ENCODE results near the gene ACVR1B.

ACVR1B gene

GRCh38 chr12:51962737-51963136 is 11.2 kb downstream of the ACVR1B start:
- Histone ChIP-seq H3K9me3 (ENCODE audit: insufficient read depth, low read depth, low read length) (no peaks in the 10 kb centered on the region), H3K4me1 (ENCODE audit: insufficient read depth, low read length) (no peaks in the 10 kb centered on the region), H3K4me3 (ENCODE audit: low read length) (no peak overlapping the region), H3K9ac (ENCODE audit: low read depth, low read length) (no peak overlapping the region), H3K36me3 (ENCODE audit: insufficient read depth, low read depth, low read length) (peaks cover 13% of the 10 kb centered on the region), H3K27ac (ENCODE audit: low read length) (no peak overlapping the region), H3K27me3 (ENCODE audit: insufficient read depth, low read length) (no peaks in the 10 kb centered on the region)

DNA sequence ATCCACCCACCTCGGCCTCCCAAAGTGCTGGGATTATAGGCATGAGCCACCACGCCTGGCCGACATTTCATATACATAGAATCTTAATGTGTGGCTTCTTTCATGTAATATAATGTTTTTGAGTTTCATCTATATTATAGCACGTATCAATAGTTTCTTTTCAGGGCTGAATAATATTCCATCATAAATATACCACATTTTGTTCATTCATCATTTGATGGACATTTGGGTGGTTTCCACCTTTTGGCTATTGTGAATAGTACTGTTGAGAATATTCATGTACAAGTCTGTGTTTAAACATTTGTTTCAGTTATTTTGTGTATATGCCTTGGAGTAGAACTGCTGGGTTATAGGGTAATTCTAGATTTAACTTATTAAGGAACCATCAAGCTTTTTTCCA is 12.0 kb downstream of the ACVR1B start:
- Histone ChIP-seq H3K4me3 (ENCODE audit: low read length) (no peak overlapping the region), H3K9me3 (ENCODE audit: insufficient read depth, low read depth, low read length) (no peaks in the 10 kb centered on the region), H3K36me3 (ENCODE audit: insufficient read depth, low read depth, low read length) (peaks cover 13% of the 10 kb centered on the region), H3K4me1 (ENCODE audit: insufficient read depth, low read length) (no peaks in the 10 kb centered on the region), H3K27ac (ENCODE audit: low read length) (no peak overlapping the region), H3K9ac (ENCODE audit: low read depth, low read length) (no peak overlapping the region), H3K27me3 (ENCODE audit: insufficient read depth, low read length) (no peaks in the 10 kb centered on the region)

DNA sequence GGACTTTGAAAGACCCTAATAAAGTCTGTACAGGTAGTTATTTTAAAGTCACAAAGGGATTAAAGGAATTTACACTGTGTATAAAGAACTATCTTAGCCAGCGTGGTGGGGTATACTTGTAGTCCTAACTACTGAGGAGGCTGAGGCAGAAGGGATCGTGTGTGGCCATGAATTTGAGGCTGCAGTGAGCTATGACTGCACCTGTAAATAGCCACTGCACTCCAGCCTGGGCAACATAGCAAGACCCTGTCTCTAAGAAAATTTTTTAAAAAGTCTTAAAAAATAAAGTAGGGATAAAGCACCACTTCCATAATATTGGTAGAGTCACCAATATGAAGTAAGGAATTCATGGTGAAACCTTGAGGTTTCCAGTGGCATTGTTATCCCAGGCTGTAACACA is 18.1 kb downstream of the ACVR1B start:
- Histone ChIP-seq H3K27ac (ENCODE audit: low read length) (no peak overlapping the region), H3K27me3 (ENCODE audit: insufficient read depth, low read length) (no peaks in the 10 kb centered on the region), H3K9me3 (ENCODE audit: insufficient read depth, low read depth, low read length) (no peaks in the 10 kb centered on the region), H3K4me1 (ENCODE audit: insufficient read depth, low read length) (peaks cover 11% of the 10 kb centered on the region), H3K4me3 (ENCODE audit: low read length) (no peak overlapping the region), H3K9ac (ENCODE audit: low read depth, low read length) (no peak overlapping the region), H3K36me3 (ENCODE audit: insufficient read depth, low read depth, low read length) (no peaks in the 10 kb centered on the region)

- Histone ChIP-seq H3K4me1 (ENCODE audit: insufficient read depth, low read length) (peaks cover 17% of the 10 kb centered on the region), H3K9ac (ENCODE audit: low read depth, low read length) (no peak overlapping the region), H3K4me3 (ENCODE audit: low read length) (no peak overlapping the region), H3K27me3 (ENCODE audit: insufficient read depth, low read length) (no peaks in the 10 kb centered on the region), H3K27ac (ENCODE audit: low read length) (no peak overlapping the region), H3K9me3 (ENCODE audit: insufficient read depth, low read depth, low read length) (no peaks in the 10 kb centered on the region), H3K36me3 (ENCODE audit: insufficient read depth, low read depth, low read length) (peaks cover 9% of the 10 kb centered on the region)
Measured at GRCh38 chr12:51970904-51971646, 19.6 kb downstream of the ACVR1B start.

GRCh38 chr12:51971679-51972421 is 20.4 kb downstream of the ACVR1B start:
- peaks cover 17% of the 10 kb centered on the region for H3K36me3 ChIP-seq (ENCODE audit: insufficient read depth, low read depth, low read length)
- no peak overlapping the region for H3K27ac ChIP-seq (ENCODE audit: low read length)
- H3K9me3 ChIP-seq (ENCODE audit: insufficient read depth, low read depth, low read length): no peaks in the 10 kb centered on the region
- H3K4me1 ChIP-seq (ENCODE audit: insufficient read depth, low read length): peaks cover 17% of the 10 kb centered on the region
- no peaks in the 10 kb centered on the region for H3K27me3 ChIP-seq (ENCODE audit: insufficient read depth, low read length)
- no peak overlapping the region for H3K4me3 ChIP-seq (ENCODE audit: low read length)
- no peak overlapping the region for H3K9ac ChIP-seq (ENCODE audit: low read depth, low read length)

- Histone ChIP-seq H3K36me3 (ENCODE audit: insufficient read depth, low read depth, low read length) (peaks cover 22% of the 10 kb centered on the region), H3K27ac (ENCODE audit: low read length) (no peak overlapping the region), H3K9ac (ENCODE audit: low read depth, low read length) (no peak overlapping the region), H3K4me1 (ENCODE audit: insufficient read depth, low read length) (peaks cover 17% of the 10 kb centered on the region), H3K9me3 (ENCODE audit: insufficient read depth, low read depth, low read length) (no peaks in the 10 kb centered on the region), H3K27me3 (ENCODE audit: insufficient read depth, low read length) (no peaks in the 10 kb centered on the region), H3K4me3 (ENCODE audit: low read length) (no peak overlapping the region)
Measured at GRCh38 chr12:51972422-51972812, 20.9 kb downstream of the ACVR1B start.

- Histone ChIP-seq H3K9me3 (ENCODE audit: insufficient read depth, low read depth, low read length) (no peaks in the 10 kb centered on the region), H3K4me1 (ENCODE audit: insufficient read depth, low read length) (peaks cover 17% of the 10 kb centered on the region), H3K4me3 (ENCODE audit: low read length) (no peak overlapping the region), H3K36me3 (ENCODE audit: insufficient read depth, low read depth, low read length) (peaks cover 25% of the 10 kb centered on the region), H3K9ac (ENCODE audit: low read depth, low read length) (no peak overlapping the region), H3K27me3 (ENCODE audit: insufficient read depth, low read length) (no peaks in the 10 kb centered on the region), H3K27ac (ENCODE audit: low read length) (no peak overlapping the region)
Measured at GRCh38 chr12:51972849-51973273, 21.4 kb downstream of the ACVR1B start.

GRCh38 chr12:51973560-51973959 is 22.1 kb downstream of the ACVR1B start:
- Histone ChIP-seq H3K27me3 (ENCODE audit: insufficient read depth, low read length) (no peaks in the 10 kb centered on the region), H3K9ac (ENCODE audit: low read depth, low read length) (no peak overlapping the region), H3K9me3 (ENCODE audit: insufficient read depth, low read depth, low read length) (no peaks in the 10 kb centered on the region), H3K4me3 (ENCODE audit: low read length) (no peak overlapping the region), H3K27ac (ENCODE audit: low read length) (no peak overlapping the region), H3K36me3 (ENCODE audit: insufficient read depth, low read depth, low read length) (peaks cover 30% of the 10 kb centered on the region), H3K4me1 (ENCODE audit: insufficient read depth, low read length) (peaks cover 17% of the 10 kb centered on the region)

- Histone ChIP-seq H3K9ac (ENCODE audit: low read depth, low read length) (no peak overlapping the region), H3K27ac (ENCODE audit: low read length) (no peak overlapping the region), H3K4me3 (ENCODE audit: low read length) (no peak overlapping the region), H3K27me3 (ENCODE audit: insufficient read depth, low read length) (no peaks in the 10 kb centered on the region), H3K9me3 (ENCODE audit: insufficient read depth, low read depth, low read length) (no peaks in the 10 kb centered on the region), H3K36me3 (ENCODE audit: insufficient read depth, low read depth, low read length) (peaks cover 30% of the 10 kb centered on the region), H3K4me1 (ENCODE audit: insufficient read depth, low read length) (peaks cover 17% of the 10 kb centered on the region)
Measured at GRCh38 chr12:51974646-51975045, 23.1 kb downstream of the ACVR1B start.

DNA sequence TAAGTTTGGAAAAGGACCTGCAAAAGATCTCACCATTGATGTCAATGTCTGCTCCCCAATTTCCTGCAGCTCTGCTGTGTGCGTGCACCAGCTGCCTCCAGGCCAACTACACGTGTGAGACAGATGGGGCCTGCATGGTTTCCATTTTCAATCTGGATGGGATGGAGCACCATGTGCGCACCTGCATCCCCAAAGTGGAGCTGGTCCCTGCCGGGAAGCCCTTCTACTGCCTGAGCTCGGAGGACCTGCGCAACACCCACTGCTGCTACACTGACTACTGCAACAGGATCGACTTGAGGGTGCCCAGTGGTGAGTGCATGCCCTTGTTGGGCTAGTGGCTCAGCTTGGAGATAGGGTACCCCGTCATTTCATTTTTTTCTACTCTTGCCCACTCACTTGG is 23.7 kb downstream of the ACVR1B start:
- H3K27ac ChIP-seq (ENCODE audit: low read length): no peak overlapping the region
- no peak overlapping the region for H3K4me3 ChIP-seq (ENCODE audit: low read length)
- H3K9ac ChIP-seq (ENCODE audit: low read depth, low read length): no peak overlapping the region
- no peaks in the 10 kb centered on the region for H3K9me3 ChIP-seq (ENCODE audit: insufficient read depth, low read depth, low read length)
- peaks cover 30% of the 10 kb centered on the region for H3K36me3 ChIP-seq (ENCODE audit: insufficient read depth, low read depth, low read length)
- H3K27me3 ChIP-seq (ENCODE audit: insufficient read depth, low read length): no peaks in the 10 kb centered on the region
- H3K4me1 ChIP-seq (ENCODE audit: insufficient read depth, low read length): peaks cover 17% of the 10 kb centered on the region

GRCh38 chr12:51976376-51977160 is 25.1 kb downstream of the ACVR1B start:
- no peak overlapping the region for H3K9ac ChIP-seq (ENCODE audit: low read depth, low read length)
- no peak overlapping the region for H3K27ac ChIP-seq (ENCODE audit: low read length)
- H3K4me3 ChIP-seq (ENCODE audit: low read length): no peak overlapping the region
- H3K4me1 ChIP-seq (ENCODE audit: insufficient read depth, low read length): peaks cover 17% of the 10 kb centered on the region
- H3K9me3 ChIP-seq (ENCODE audit: insufficient read depth, low read depth, low read length): no peaks in the 10 kb centered on the region
- no peaks in the 10 kb centered on the region for H3K27me3 ChIP-seq (ENCODE audit: insufficient read depth, low read length)
- H3K36me3 ChIP-seq (ENCODE audit: insufficient read depth, low read depth, low read length): peaks cover 41% of the 10 kb centered on the region

Measured in iPS-20b (cell line).